ENCODE results near the gene PDE4D. TPM values are rescaled to one million over a fixed set of nuclear protein-coding genes. Genes with fewer than 3 reads are reported as not detected.
"Not testable (repeated sequence)": the region's sequence is repeated elsewhere in the genome, so short reads cannot be mapped to it uniquely, and the experiment has no call there.

The PDE4D gene
- total and polyA plus RNA-seq, 2 donors: 21.2 to 30.3 TPM

DNA sequence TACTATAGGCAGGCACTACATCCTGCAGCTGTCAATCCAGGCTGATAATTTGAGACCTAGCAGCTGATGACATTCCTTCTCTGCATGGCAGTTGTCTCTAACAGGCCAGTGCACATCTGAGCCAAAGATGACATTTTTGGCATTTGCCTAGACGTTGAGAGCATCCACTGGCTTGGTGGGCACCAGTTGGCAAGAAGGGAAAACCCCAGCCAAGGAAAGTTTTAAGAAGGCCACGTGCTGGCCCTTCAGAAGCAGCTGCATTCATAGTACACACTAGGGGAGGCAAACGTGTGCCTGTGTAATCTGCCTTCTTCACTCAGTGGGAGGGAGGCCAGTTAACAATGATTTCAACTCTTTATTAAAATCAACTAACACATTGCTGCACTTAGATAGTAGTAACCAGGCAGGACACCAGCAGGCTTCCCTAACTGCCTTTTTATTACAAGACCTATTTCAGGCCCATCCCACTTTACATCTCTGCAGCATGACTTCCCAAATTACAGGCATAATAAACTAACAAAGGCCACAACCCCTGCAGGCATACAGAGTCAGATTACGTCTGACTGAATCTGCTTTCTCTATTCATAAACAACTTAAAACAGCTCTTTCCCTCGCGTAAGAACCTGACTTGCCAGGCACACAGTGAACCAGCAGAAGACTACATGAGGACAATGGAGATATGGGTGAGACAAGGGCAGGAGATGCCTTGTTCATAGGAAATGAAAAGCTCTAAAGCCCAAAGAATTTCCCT lies 576.3 kb downstream of the PDE4D start:
- Histone ChIP-seq H3K36me3 (ENCODE audit: control insufficient read depth in 2 of 2, insufficient read depth in 2 of 2, low read length in 1 of 2) (no peaks in the 10 kb centered on the region), H3K4me1 (ENCODE audit: control insufficient read depth in 2 of 2, insufficient read depth in 2 of 2, low read length in 2 of 2) (no peaks in the 10 kb centered on the region), H3K9me3 (ENCODE audit: control insufficient read depth in 2 of 2, insufficient read depth in 1 of 2, low read length in 1 of 2) (no peaks in the 10 kb centered on the region), H3K4me3 (ENCODE audit: low read length in 2 of 2) (no peak overlapping the region), H3K27ac (ENCODE audit: low read depth in 1 of 2, low read length in 1 of 2) (no peak overlapping the region), H3K27me3 (ENCODE audit: control insufficient read depth in 2 of 2, insufficient read depth in 1 of 2, low read length in 1 of 2) (no peaks in the 10 kb centered on the region)
- no peak for DNase-seq (ENCODE audit: low read depth in 6 of 9, low spot score in 9 of 9)
- WGBS: 92% methylated on average over 6 of the region's 6 CpGs

DNA sequence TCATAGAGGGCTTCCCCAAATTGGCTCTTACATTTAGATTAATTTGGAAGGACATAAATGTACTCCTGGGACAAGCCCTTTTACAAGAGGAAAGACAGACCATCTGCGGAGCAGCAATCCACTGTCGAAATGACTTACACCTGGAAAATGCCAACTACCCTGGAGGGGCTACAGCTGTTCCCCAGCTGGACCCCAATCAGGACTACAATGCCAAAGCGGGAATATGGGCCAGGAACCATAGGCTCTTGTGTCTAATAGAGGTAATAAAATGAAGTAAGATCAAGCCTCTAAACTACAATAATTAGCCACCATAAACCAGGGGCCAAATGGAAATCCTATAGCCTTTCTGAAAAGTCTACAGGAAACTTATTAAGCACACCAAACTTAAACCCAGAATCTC lies 581.3 kb downstream of the PDE4D start:
- H3K9me3 ChIP-seq (ENCODE audit: control insufficient read depth in 2 of 2, insufficient read depth in 1 of 2, low read length in 1 of 2): no peaks in the 10 kb centered on the region
- no peak for DNase-seq (ENCODE audit: low read depth in 6 of 9, low spot score in 9 of 9)
- H3K36me3 ChIP-seq (ENCODE audit: control insufficient read depth in 2 of 2, insufficient read depth in 2 of 2, low read length in 1 of 2): no peaks in the 10 kb centered on the region
- WGBS: 100% methylated on average over 3 of the region's 3 CpGs
- no peak overlapping the region for H3K4me3 ChIP-seq (ENCODE audit: low read length in 2 of 2)
- no peak overlapping the region for H3K27ac ChIP-seq (ENCODE audit: low read depth in 1 of 2, low read length in 1 of 2)
- no peaks in the 10 kb centered on the region for H3K27me3 ChIP-seq (ENCODE audit: control insufficient read depth in 2 of 2, insufficient read depth in 1 of 2, low read length in 1 of 2)
- H3K4me1 ChIP-seq (ENCODE audit: control insufficient read depth in 2 of 2, insufficient read depth in 2 of 2, low read length in 2 of 2): no peaks in the 10 kb centered on the region

DNA sequence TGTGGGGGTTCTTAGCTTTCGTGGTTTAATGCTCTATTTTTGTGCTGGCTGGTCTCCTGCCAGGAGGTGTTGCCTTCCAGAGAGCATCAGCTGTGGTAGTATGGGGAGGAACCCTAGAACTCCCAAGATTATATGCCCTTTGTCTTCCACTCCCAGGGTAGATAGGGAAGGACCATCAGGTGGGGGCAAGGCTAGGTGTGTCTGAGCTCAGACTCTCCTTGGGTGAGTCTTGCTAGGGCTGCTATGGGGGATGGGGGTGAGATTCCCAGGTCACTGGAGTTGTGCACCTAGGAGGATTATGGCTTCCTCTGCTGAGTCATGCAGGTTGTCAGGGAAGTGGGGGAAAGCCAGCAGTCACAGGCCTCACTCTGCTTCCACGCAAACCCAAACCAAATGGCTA lies 584.8 kb downstream of the PDE4D start:
- H3K36me3 ChIP-seq (ENCODE audit: control insufficient read depth in 2 of 2, insufficient read depth in 2 of 2, low read length in 1 of 2); H3K27ac ChIP-seq (ENCODE audit: low read depth in 1 of 2, low read length in 1 of 2); H3K9me3 ChIP-seq (ENCODE audit: control insufficient read depth in 2 of 2, insufficient read depth in 1 of 2, low read length in 1 of 2); H3K4me1 ChIP-seq (ENCODE audit: control insufficient read depth in 2 of 2, insufficient read depth in 2 of 2, low read length in 2 of 2); DNase-seq (ENCODE audit: low read depth in 6 of 9, low spot score in 9 of 9); H3K27me3 ChIP-seq (ENCODE audit: control insufficient read depth in 2 of 2, insufficient read depth in 1 of 2, low read length in 1 of 2); H3K4me3 ChIP-seq (ENCODE audit: low read length in 2 of 2): not testable (repeated sequence)
- WGBS: 94% methylated on average over 2 of the region's 2 CpGs

DNA sequence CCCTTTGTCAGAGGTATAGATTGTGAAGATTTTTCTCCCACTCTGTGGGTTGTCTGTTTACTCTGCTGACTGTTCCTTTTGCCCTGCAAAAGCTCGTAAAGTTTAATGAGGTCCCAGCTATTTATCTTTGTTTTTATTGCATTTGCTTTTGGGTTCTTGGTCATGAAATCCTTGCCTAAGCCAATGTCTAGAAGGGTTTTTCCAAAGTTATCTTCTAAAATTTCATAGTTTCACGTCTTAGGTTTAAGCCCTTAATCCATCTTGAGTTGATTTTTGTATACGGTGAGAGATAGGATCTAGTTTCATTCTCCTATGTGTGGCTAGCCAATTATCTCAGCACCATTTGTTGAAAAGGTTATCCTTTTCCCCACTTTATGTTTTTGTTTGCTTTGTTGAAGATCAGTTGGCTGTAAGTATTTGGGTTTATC lies 590.2 kb downstream of the PDE4D start:
- H3K27me3 ChIP-seq (ENCODE audit: control insufficient read depth in 2 of 2, insufficient read depth in 1 of 2, low read length in 1 of 2); DNase-seq (ENCODE audit: low read depth in 6 of 9, low spot score in 9 of 9); H3K4me3 ChIP-seq (ENCODE audit: low read length in 2 of 2); H3K36me3 ChIP-seq (ENCODE audit: control insufficient read depth in 2 of 2, insufficient read depth in 2 of 2, low read length in 1 of 2); H3K9me3 ChIP-seq (ENCODE audit: control insufficient read depth in 2 of 2, insufficient read depth in 1 of 2, low read length in 1 of 2); H3K27ac ChIP-seq (ENCODE audit: low read depth in 1 of 2, low read length in 1 of 2); H3K4me1 ChIP-seq (ENCODE audit: control insufficient read depth in 2 of 2, insufficient read depth in 2 of 2, low read length in 2 of 2): not testable (repeated sequence)
- WGBS: 83% methylated on average over 3 of the region's 3 CpGs

DNA sequence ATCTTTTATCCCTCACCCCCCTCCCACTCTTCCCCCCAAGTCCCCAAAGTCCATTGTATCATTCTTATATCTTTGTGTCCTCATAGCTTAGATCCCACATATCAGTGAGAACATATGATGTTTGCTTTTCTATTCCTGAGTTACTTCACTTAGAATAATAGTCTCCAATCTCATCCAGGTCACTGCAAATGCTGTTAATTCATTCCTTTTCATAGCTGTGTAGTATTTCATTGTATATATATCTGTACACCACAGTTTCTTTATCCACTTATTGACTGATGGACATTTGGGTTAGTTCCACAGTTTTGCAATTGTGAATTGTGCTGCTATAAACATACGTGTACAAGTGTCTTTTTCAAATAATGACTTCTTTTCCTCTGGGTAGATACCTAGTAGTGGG lies 591.0 kb downstream of the PDE4D start:
- 98% methylated on average over 1 of the region's 1 CpG for WGBS
- not testable (repeated sequence) for H3K4me3 ChIP-seq (ENCODE audit: low read length in 2 of 2); DNase-seq (ENCODE audit: low read depth in 6 of 9, low spot score in 9 of 9); H3K27me3 ChIP-seq (ENCODE audit: control insufficient read depth in 2 of 2, insufficient read depth in 1 of 2, low read length in 1 of 2); H3K9me3 ChIP-seq (ENCODE audit: control insufficient read depth in 2 of 2, insufficient read depth in 1 of 2, low read length in 1 of 2); H3K4me1 ChIP-seq (ENCODE audit: control insufficient read depth in 2 of 2, insufficient read depth in 2 of 2, low read length in 2 of 2); H3K27ac ChIP-seq (ENCODE audit: low read depth in 1 of 2, low read length in 1 of 2); H3K36me3 ChIP-seq (ENCODE audit: control insufficient read depth in 2 of 2, insufficient read depth in 2 of 2, low read length in 1 of 2)

DNA sequence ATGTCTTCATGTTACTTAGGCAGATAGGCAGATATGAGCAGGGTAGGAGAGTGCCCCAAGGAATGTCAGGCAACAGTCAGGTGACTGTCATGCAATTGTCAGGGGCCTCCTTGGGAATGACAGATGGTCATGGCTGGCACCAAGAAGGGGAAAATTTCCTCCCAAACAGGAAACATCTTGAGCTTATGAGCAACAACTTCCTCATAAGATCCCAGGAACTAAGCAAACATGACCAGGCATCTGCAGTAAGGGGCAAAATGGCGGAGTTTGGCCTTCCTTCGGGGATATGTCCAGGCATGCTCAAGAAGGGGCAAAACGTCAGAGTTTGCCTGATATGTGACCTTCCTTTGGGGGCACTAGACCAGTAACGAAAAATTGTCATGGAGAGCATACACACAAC lies 591.8 kb downstream of the PDE4D start:
- DNase-seq (ENCODE audit: low read depth in 6 of 9, low spot score in 9 of 9): no peak
- H3K27me3 ChIP-seq (ENCODE audit: control insufficient read depth in 2 of 2, insufficient read depth in 1 of 2, low read length in 1 of 2): no peaks in the 10 kb centered on the region
- WGBS: 80% methylated on average over 4 of the region's 4 CpGs
- H3K27ac ChIP-seq (ENCODE audit: low read depth in 1 of 2, low read length in 1 of 2): no peak overlapping the region
- H3K4me3 ChIP-seq (ENCODE audit: low read length in 2 of 2): no peak overlapping the region
- H3K9me3 ChIP-seq (ENCODE audit: control insufficient read depth in 2 of 2, insufficient read depth in 1 of 2, low read length in 1 of 2): no peaks in the 10 kb centered on the region
- no peaks in the 10 kb centered on the region for H3K36me3 ChIP-seq (ENCODE audit: control insufficient read depth in 2 of 2, insufficient read depth in 2 of 2, low read length in 1 of 2)
- no peaks in the 10 kb centered on the region for H3K4me1 ChIP-seq (ENCODE audit: control insufficient read depth in 2 of 2, insufficient read depth in 2 of 2, low read length in 2 of 2)

DNA sequence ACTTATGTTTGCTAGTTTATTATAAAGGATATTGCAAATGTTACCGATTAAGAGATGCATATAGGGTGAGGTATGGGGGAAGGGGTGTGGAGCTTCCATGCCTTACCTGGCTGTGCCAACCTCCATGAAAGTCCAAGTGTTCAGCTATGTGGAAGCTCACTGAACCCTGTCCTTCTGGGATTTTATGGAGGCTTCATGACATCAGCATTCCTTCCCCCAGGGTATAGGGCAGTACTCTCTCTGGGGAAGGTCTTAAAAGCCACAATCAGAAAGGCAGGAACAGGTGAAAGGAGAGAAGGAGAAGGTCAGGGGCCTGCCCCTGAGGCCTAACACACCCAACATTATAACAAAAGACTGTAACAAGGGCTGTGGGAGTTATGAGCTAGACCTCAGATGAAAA lies 592.6 kb downstream of the PDE4D start:
- DNase-seq (ENCODE audit: low read depth in 6 of 9, low spot score in 9 of 9): no peak
- H3K4me3 ChIP-seq (ENCODE audit: low read length in 2 of 2): no peak overlapping the region
- H3K36me3 ChIP-seq (ENCODE audit: control insufficient read depth in 2 of 2, insufficient read depth in 2 of 2, low read length in 1 of 2): no peaks in the 10 kb centered on the region
- WGBS: 89% methylated on average over 1 of the region's 1 CpG
- no peak overlapping the region for H3K27ac ChIP-seq (ENCODE audit: low read depth in 1 of 2, low read length in 1 of 2)
- no peaks in the 10 kb centered on the region for H3K27me3 ChIP-seq (ENCODE audit: control insufficient read depth in 2 of 2, insufficient read depth in 1 of 2, low read length in 1 of 2)
- H3K9me3 ChIP-seq (ENCODE audit: control insufficient read depth in 2 of 2, insufficient read depth in 1 of 2, low read length in 1 of 2): no peaks in the 10 kb centered on the region
- no peaks in the 10 kb centered on the region for H3K4me1 ChIP-seq (ENCODE audit: control insufficient read depth in 2 of 2, insufficient read depth in 2 of 2, low read length in 2 of 2)

DNA sequence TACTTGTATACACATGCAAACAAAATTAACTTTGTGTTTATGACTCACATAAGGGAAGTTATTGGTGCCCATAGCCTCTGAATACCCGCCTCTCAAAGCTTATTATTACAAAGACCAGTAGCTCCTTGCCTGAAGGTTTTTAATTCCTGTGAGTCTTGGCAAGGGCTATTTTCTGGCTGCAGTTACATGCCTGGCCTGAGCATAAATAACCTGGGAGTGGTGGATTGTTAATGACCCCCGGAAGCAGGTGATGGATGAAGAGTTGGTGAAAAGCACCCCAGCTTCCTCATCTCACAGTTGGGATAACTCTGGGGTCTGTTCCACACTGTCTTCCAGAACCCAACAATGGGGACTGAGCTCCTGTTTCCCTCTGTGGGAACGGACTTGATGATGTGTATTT lies 594.5 kb downstream of the PDE4D start:
- DNase-seq (ENCODE audit: low read depth in 6 of 9, low spot score in 9 of 9): no peak
- Histone ChIP-seq H3K4me1 (ENCODE audit: control insufficient read depth in 2 of 2, insufficient read depth in 2 of 2, low read length in 2 of 2) (no peaks in the 10 kb centered on the region), H3K36me3 (ENCODE audit: control insufficient read depth in 2 of 2, insufficient read depth in 2 of 2, low read length in 1 of 2) (no peaks in the 10 kb centered on the region), H3K4me3 (ENCODE audit: low read length in 2 of 2) (no peak overlapping the region), H3K27ac (ENCODE audit: low read depth in 1 of 2, low read length in 1 of 2) (no peak overlapping the region), H3K9me3 (ENCODE audit: control insufficient read depth in 2 of 2, insufficient read depth in 1 of 2, low read length in 1 of 2) (no peaks in the 10 kb centered on the region), H3K27me3 (ENCODE audit: control insufficient read depth in 2 of 2, insufficient read depth in 1 of 2, low read length in 1 of 2) (no peaks in the 10 kb centered on the region)
- WGBS: 98% methylated on average over 3 of the region's 3 CpGs

DNA sequence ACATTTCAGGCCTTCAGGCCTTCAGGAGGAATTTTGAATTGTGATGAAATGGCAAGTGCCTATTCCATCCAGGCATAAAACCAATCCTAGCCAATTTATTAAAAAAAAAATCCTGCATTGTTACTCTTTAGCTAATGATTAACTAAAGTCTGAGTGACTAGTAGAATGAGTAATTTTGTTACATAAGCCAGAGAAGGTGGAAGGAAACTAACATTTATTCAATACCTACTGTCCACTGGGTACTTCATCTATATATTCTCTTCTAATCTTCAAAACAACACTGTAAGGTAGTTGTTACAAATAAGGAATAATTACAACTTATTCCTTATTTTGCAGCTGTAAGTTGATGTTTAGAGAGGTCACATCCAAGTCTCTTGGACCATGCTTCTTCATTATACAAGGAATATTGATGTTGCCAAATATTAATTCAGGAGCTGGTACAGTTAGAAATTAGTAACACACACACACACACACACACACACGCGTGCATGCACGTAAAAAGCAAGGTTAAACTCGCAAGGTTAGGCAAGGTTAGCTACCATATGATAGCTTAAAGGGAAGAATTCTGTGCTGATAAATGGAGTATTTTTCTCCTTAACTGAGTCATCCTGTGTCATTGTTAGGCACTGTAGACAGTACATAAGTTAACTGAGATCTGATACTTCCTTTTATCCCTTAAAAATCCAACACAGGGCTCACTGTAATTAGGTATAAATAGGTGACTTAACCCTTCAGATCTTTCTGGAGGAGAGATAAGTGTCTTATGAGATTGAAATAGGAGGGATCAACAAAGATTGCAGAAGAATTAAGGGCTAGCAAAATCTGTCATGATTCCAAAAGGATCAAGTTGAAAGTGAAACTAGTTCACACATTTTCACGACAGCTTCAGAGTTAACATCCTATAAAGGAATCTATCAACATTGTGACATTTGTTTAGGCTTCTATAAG lies 596.9 kb downstream of the PDE4D start:
- WGBS: 70% methylated on average over 5 of the region's 5 CpGs
- no peaks in the 10 kb centered on the region for H3K4me1 ChIP-seq (ENCODE audit: control insufficient read depth in 2 of 2, insufficient read depth in 2 of 2, low read length in 2 of 2)
- H3K27ac ChIP-seq (ENCODE audit: low read depth in 1 of 2, low read length in 1 of 2): no peak overlapping the region
- H3K27me3 ChIP-seq (ENCODE audit: control insufficient read depth in 2 of 2, insufficient read depth in 1 of 2, low read length in 1 of 2): no peaks in the 10 kb centered on the region
- no peak overlapping the region for H3K4me3 ChIP-seq (ENCODE audit: low read length in 2 of 2)
- peak in 1 of 9 donors; percentile 29 for DNase-seq (ENCODE audit: low read depth in 6 of 9, low spot score in 9 of 9)
- H3K36me3 ChIP-seq (ENCODE audit: control insufficient read depth in 2 of 2, insufficient read depth in 2 of 2, low read length in 1 of 2): no peaks in the 10 kb centered on the region
- no peaks in the 10 kb centered on the region for H3K9me3 ChIP-seq (ENCODE audit: control insufficient read depth in 2 of 2, insufficient read depth in 1 of 2, low read length in 1 of 2)
